ENCODE data around the gene APOM. TPM values are rescaled to one million over a fixed set of nuclear protein-coding genes. Genes with fewer than 3 reads are reported as not detected.

APOM gene
- total RNA-seq, 1 donor from 2014 or later = 0.85 TPM

DNA sequence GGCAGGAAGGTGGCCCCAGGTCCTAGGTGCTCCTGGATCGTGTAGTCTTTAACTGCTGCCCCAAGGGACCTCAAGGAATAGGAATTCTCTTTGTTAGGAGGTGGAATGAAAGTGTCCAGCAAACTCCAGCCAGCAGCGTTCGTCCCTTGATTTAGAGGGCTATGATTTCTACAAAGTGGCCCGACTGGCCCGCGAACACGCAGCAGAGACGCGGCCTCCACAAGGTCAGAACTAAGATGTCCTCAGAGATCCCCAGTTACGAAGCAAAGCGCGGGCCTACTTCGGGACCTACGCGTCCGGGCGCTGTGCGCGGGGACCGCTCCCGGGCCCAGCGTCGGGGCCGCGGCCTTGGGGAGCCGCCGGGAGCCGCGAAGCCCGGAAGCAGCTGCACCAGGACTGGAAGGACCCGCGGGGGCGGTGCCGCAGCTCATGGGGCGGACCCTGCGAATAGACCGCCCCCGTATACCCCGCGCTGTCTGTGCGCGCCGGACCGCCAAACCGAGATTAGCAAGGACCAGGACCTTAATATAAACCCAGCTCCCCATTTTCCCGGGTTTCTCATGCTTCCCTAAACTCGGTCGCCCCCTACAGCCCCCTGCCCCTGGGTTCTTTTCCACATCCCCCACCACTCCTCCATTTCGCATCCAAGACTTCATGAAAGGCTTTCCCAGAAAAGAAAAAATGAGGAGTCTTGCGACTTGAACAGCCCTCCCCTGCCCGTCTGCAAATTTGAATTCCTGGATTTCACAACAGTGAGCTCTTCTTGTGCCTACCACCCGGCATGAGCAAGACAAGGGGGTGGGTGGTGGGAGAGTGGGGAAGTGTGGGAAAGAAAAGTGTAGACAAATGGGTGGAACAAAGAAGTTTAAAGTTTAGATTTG lies 4.9 kb downstream of the APOM start, which contains the start of gene C6orf47:
TSS of gene C6orf47 (minus strand) at position 398 of the 881 bp plus-strand sequence. CDS start 831 bp downstream, outside the sequence.
- H3K27ac Mint-ChIP-seq (ENCODE audit: unreplicated experiment) = peak within 1 kb of the TSS; percentile 82
- H3K4me1 Mint-ChIP-seq (ENCODE audit: low read depth) = peaks cover 63% of the 10 kb centered on the region
- peaks cover 2% of the 10 kb centered on the region for H3K36me3 Mint-ChIP-seq (ENCODE audit: low read depth)
- peak within 1 kb of the TSS; percentile 83 for H3K4me3 Mint-ChIP-seq (ENCODE audit: unreplicated experiment)
- DNase-seq (ENCODE audit: low spot score) = no peak
- no peaks in the 10 kb centered on the region for H3K27me3 Mint-ChIP-seq (ENCODE audit: low read depth)
- no peaks in the 10 kb centered on the region for H3K9me3 Mint-ChIP-seq (ENCODE audit: low read depth)
- TF ChIP-seq, protein P1, sequence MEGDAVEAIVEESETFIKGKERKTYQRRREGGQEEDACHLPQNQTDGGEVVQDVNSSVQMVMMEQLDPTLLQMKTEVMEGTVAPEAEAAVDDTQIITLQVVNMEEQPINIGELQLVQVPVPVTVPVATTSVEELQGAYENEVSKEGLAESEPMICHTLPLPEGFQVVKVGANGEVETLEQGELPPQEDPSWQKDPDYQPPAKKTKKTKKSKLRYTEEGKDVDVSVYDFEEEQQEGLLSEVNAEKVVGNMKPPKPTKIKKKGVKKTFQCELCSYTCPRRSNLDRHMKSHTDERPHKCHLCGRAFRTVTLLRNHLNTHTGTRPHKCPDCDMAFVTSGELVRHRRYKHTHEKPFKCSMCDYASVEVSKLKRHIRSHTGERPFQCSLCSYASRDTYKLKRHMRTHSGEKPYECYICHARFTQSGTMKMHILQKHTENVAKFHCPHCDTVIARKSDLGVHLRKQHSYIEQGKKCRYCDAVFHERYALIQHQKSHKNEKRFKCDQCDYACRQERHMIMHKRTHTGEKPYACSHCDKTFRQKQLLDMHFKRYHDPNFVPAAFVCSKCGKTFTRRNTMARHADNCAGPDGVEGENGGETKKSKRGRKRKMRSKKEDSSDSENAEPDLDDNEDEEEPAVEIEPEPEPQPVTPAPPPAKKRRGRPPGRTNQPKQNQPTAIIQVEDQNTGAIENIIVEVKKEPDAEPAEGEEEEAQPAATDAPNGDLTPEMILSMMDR (IDR thresholded peaks at IDR 0.05) = peak; percentile 22

DNA sequence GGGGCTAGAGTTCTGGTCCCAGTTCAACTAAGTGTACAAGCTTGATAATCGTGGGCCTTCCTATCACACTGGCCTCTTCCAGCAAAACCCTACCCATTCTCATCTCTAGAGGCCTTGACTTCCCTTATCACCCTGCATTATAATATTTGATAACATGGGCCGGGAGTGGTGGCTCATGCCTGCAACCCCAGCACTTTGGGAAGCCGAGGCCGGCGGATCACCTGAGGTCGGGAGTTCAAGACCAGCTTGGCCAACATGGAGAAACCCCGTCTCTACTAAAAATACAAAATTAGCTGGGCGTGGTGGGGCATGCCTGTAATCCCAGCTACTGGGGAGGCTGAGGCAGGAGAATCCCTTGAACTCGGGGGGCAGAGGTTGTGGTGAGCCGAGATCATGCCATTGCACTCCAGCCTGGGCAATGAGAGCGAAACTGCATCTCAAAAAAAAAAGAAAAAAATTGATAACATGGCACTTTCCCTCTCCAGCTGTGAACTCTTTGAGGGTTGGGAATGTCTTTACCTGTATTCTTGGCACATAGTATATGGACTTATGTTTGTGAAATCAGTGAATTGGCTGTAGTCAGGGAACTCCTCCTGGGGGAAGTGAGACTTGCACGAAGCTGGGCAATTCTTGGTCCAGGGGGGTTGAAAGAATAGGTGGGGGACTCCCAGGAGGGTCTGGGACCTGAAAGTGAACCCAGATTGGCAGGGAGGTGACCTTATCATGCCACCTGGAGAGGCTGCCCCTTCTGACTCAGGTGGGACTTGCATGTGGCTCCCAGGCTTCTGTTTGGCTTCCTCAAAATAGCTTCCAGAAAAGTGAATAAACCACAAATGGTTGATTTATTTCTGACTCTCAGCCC lies 5.8 kb downstream of the APOM start:
- H3K4me1 Mint-ChIP-seq (ENCODE audit: low read depth) = peaks cover 67% of the 10 kb centered on the region
- peak overlapping the region; percentile 82 for H3K27ac Mint-ChIP-seq (ENCODE audit: unreplicated experiment)
- TF ChIP-seq, protein P1 (IDR thresholded peaks at IDR 0.05) = no peak
- peaks cover 2% of the 10 kb centered on the region for H3K36me3 Mint-ChIP-seq (ENCODE audit: low read depth)
- DNase-seq (ENCODE audit: low spot score) = no peak
- H3K9me3 Mint-ChIP-seq (ENCODE audit: low read depth) = no peaks in the 10 kb centered on the region
- peak overlapping the region; percentile 83 for H3K4me3 Mint-ChIP-seq (ENCODE audit: unreplicated experiment)
- no peaks in the 10 kb centered on the region for H3K27me3 Mint-ChIP-seq (ENCODE audit: low read depth)

DNA sequence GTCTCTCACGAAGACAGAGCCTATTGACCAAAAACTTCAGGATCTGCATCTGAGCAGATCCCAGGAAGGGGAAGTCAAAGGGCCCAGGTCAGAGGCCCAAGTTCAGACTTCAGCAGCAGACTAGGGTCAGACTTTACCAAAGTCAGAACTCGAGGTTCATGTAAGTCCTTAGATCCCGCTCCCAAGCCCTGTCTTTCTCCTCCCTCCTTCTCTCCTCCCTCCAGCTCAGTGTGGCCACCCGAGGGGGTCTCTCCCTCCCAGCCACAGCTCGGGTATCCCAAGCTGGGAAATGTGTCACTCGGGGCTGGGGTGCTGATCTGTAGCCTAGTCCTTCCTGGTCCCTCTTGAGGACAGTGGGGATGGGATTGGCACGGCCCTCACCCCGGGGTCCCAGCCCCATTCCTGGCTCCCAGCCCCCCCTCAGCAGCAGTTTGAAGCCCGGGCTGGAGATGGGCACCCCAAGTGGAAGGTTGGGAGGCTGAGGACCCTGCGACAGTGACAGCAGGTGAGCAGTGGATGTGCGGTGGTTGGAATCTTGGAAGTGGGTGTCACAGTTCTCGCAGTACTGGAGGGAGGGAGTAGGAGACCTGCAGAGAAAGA lies 6.5 kb downstream of the APOM start:
- Mint-ChIP-seq H3K4me3 (ENCODE audit: unreplicated experiment) (no peak overlapping the region), H3K36me3 (ENCODE audit: low read depth) (peaks cover 2% of the 10 kb centered on the region), H3K4me1 (ENCODE audit: low read depth) (peaks cover 72% of the 10 kb centered on the region), H3K9me3 (ENCODE audit: low read depth) (no peaks in the 10 kb centered on the region), H3K27me3 (ENCODE audit: low read depth) (no peaks in the 10 kb centered on the region), H3K27ac (ENCODE audit: unreplicated experiment) (peak overlapping the region; percentile 12)
- DNase-seq (ENCODE audit: low spot score) = no peak
- TF ChIP-seq, protein P1 (IDR thresholded peaks at IDR 0.05) = no peak

DNA sequence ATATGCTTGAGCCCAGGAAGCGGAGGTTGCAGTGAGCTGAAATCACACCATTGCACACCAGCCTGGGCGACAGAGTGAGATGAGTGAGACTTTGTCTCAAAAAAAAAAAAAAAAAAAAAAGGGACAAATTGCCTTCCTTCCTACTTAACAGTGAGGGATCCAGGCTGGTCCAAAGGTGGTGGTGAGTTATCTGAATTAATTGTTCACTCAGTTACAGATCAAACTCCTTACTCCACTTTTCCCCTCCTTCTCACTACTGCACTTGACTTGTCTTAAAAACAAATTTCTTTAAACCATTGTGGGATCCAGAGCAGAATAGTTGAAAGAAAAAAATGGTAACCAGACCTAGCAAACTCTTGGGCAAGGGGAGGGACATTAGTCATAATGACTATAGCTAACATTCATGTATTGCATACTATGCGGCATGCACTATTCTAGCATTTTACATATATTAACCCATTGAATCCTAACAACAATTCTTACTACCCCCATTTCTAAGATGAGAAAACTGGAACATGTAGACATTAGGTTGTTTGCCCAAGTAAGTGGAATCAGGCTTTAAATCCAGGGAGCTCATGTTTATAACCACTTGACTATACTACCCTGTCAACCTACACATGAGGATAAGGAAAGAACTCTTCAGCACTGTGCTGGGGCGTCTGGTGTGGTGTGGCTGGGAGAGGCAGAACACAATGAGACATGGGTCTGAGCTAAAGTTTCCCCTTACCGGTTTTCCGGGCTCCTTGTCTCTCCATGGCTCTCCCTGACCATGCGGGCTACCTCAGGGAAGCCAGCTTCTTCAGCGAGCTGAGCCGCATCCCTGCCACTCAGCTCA lies 7.6 kb downstream of the APOM start:
- peaks cover 69% of the 10 kb centered on the region for H3K4me1 Mint-ChIP-seq (ENCODE audit: low read depth)
- H3K9me3 Mint-ChIP-seq (ENCODE audit: low read depth) = no peaks in the 10 kb centered on the region
- DNase-seq (ENCODE audit: low spot score) = no peak
- H3K27me3 Mint-ChIP-seq (ENCODE audit: low read depth) = no peaks in the 10 kb centered on the region
- H3K4me3 Mint-ChIP-seq (ENCODE audit: unreplicated experiment) = peak overlapping the region; percentile 87
- H3K27ac Mint-ChIP-seq (ENCODE audit: unreplicated experiment) = peak overlapping the region; percentile 98
- peaks cover 9% of the 10 kb centered on the region for H3K36me3 Mint-ChIP-seq (ENCODE audit: low read depth)
- TF ChIP-seq, protein P1 (IDR thresholded peaks at IDR 0.05) = no peak

Measured in chondrocyte (in vitro differentiated cells).